ENCODE measurements around the gene REEP5. TPM values are rescaled to one million over a fixed set of nuclear protein-coding genes. Genes with fewer than 3 reads are reported as not detected.

The REEP5 gene
- polyA plus RNA-seq, 1 donor (not counting 4 experiments of a cell fraction or from before 2014, with no cell fraction given): 298 TPM

- DNase-seq (ENCODE audit: low read depth, low spot score) (no peak), FAIRE-seq (no peak)
- TF ChIP-seq CTCF (optimal IDR thresholded peaks at IDR 0.05 in 1 of 3, IDR thresholded peaks at IDR 0.05 in 1 of 3, conservative IDR thresholded peaks at IDR 0.05 in 1 of 3; ENCODE audit: extremely low read depth in 1 of 3, insufficient read depth in 2 of 3, low read length in 3 of 3) (no peak), EZH2 (IDR thresholded peaks at IDR 0.05; ENCODE audit: low read length) (no peak)
- Histone ChIP-seq H3K4me3 (ENCODE audit: control insufficient read depth in 2 of 3, extremely low read depth in 1 of 3, insufficient read depth in 2 of 3, low read depth in 1 of 3, low read length in 3 of 3) (no peak overlapping the region), H3K27me3 (ENCODE audit: control insufficient read depth, extremely low read depth, insufficient read depth, low read length) (no peaks in the 10 kb centered on the region), H4K20me1 (ENCODE audit: control insufficient read depth, extremely low read depth, insufficient read depth, low read length) (no peaks in the 10 kb centered on the region), H2AFZ (ENCODE audit: control insufficient read depth, low read length) (no peak overlapping the region), H3K27ac (ENCODE audit: control insufficient read depth, insufficient read depth, low read length) (no peak overlapping the region), H3K4me2 (ENCODE audit: control insufficient read depth, extremely low read depth, insufficient read depth, low read depth, low read length) (no peak overlapping the region), H3K36me3 (ENCODE audit: control insufficient read depth in 2 of 2, extremely low read depth in 1 of 2, insufficient read depth in 2 of 2, low read length in 2 of 2) (no peaks in the 10 kb centered on the region), H3K9me1 (ENCODE audit: control insufficient read depth, extremely low read depth, insufficient read depth, low read length) (no peaks in the 10 kb centered on the region), H3K9ac (ENCODE audit: control insufficient read depth, extremely low read depth, insufficient read depth, low read length) (no peak overlapping the region), H3K79me2 (ENCODE audit: control insufficient read depth, insufficient read depth, low read length) (no peaks in the 10 kb centered on the region), H3K9me3 (ENCODE audit: control insufficient read depth, low read depth, low read length) (no peaks in the 10 kb centered on the region), H3K4me1 (ENCODE audit: control insufficient read depth, extremely low read depth, insufficient read depth, low read length) (no peaks in the 10 kb centered on the region)
- dilution Hi-C loops (cut with MboI; ENCODE audit: extremely low pct_ligation_motif_present, low sequenced_read_pairs): no loop called here
Observed at GRCh38 chr5:112948458-112948857, 26.4 kb upstream of the REEP5 start.

GRCh38 chr5:112940670-112941069, 18.6 kb upstream of the REEP5 start:
- H3K27ac ChIP-seq (ENCODE audit: control insufficient read depth, insufficient read depth, low read length): no peak overlapping the region
- H3K4me3 ChIP-seq (ENCODE audit: control insufficient read depth in 2 of 3, extremely low read depth in 1 of 3, insufficient read depth in 2 of 3, low read depth in 1 of 3, low read length in 3 of 3): no peak overlapping the region
- no peak overlapping the region for H3K4me2 ChIP-seq (ENCODE audit: control insufficient read depth, extremely low read depth, insufficient read depth, low read depth, low read length)
- no peaks in the 10 kb centered on the region for H3K36me3 ChIP-seq (ENCODE audit: control insufficient read depth in 2 of 2, extremely low read depth in 1 of 2, insufficient read depth in 2 of 2, low read length in 2 of 2)
- TF ChIP-seq EZH2 (IDR thresholded peaks at IDR 0.05; ENCODE audit: low read length): no peak
- no peaks in the 10 kb centered on the region for H3K9me3 ChIP-seq (ENCODE audit: control insufficient read depth, low read depth, low read length)
- DNase-seq (ENCODE audit: low read depth, low spot score): no peak
- no peak overlapping the region for H2AFZ ChIP-seq (ENCODE audit: control insufficient read depth, low read length)
- FAIRE-seq: no peak
- H3K27me3 ChIP-seq (ENCODE audit: control insufficient read depth, extremely low read depth, insufficient read depth, low read length): no peaks in the 10 kb centered on the region
- no peaks in the 10 kb centered on the region for H3K79me2 ChIP-seq (ENCODE audit: control insufficient read depth, insufficient read depth, low read length)
- H4K20me1 ChIP-seq (ENCODE audit: control insufficient read depth, extremely low read depth, insufficient read depth, low read length): no peaks in the 10 kb centered on the region
- dilution Hi-C loops (cut with MboI; ENCODE audit: extremely low pct_ligation_motif_present, low sequenced_read_pairs): no loop called here
- no peaks in the 10 kb centered on the region for H3K4me1 ChIP-seq (ENCODE audit: control insufficient read depth, extremely low read depth, insufficient read depth, low read length)
- H3K9me1 ChIP-seq (ENCODE audit: control insufficient read depth, extremely low read depth, insufficient read depth, low read length): no peaks in the 10 kb centered on the region
- H3K9ac ChIP-seq (ENCODE audit: control insufficient read depth, extremely low read depth, insufficient read depth, low read length): no peak overlapping the region

DNA sequence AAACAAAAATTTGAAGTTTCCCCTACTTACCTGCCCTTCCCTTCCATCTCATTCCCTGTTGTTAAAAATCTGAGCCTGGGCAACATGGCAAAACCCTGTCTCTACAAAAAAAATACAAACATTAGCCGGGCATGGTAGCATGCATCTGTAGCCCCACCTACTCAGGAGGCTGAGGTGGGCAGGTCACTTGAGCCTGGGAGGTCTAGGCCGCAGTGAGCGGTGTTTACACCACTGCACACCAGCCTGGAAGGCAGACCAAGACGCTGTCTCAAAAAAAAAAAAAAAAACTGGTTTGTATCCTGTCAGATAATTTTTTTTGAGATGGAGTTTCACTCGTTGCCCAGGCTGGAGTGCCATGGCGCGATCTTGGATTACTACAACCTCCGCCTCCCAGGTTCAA, 16.3 kb upstream of the REEP5 start:
- Histone ChIP-seq H3K36me3 (ENCODE audit: control insufficient read depth in 2 of 2, extremely low read depth in 1 of 2, insufficient read depth in 2 of 2, low read length in 2 of 2) (no peaks in the 10 kb centered on the region), H3K4me1 (ENCODE audit: control insufficient read depth, extremely low read depth, insufficient read depth, low read length) (no peaks in the 10 kb centered on the region), H3K27me3 (ENCODE audit: control insufficient read depth, extremely low read depth, insufficient read depth, low read length) (no peaks in the 10 kb centered on the region), H3K9me3 (ENCODE audit: control insufficient read depth, low read depth, low read length) (no peaks in the 10 kb centered on the region), H3K4me2 (ENCODE audit: control insufficient read depth, extremely low read depth, insufficient read depth, low read depth, low read length) (no peak overlapping the region), H4K20me1 (ENCODE audit: control insufficient read depth, extremely low read depth, insufficient read depth, low read length) (no peaks in the 10 kb centered on the region), H3K27ac (ENCODE audit: control insufficient read depth, insufficient read depth, low read length) (no peak overlapping the region), H2AFZ (ENCODE audit: control insufficient read depth, low read length) (no peak overlapping the region), H3K9me1 (ENCODE audit: control insufficient read depth, extremely low read depth, insufficient read depth, low read length) (no peaks in the 10 kb centered on the region), H3K79me2 (ENCODE audit: control insufficient read depth, insufficient read depth, low read length) (no peaks in the 10 kb centered on the region), H3K9ac (ENCODE audit: control insufficient read depth, extremely low read depth, insufficient read depth, low read length) (no peak overlapping the region), H3K4me3 (ENCODE audit: control insufficient read depth in 2 of 3, extremely low read depth in 1 of 3, insufficient read depth in 2 of 3, low read depth in 1 of 3, low read length in 3 of 3) (no peak overlapping the region)
- TF ChIP-seq EZH2 (IDR thresholded peaks at IDR 0.05; ENCODE audit: low read length) (no peak), CTCF (optimal IDR thresholded peaks at IDR 0.05 in 1 of 3, IDR thresholded peaks at IDR 0.05 in 1 of 3, conservative IDR thresholded peaks at IDR 0.05 in 1 of 3; ENCODE audit: extremely low read depth in 1 of 3, insufficient read depth in 2 of 3, low read length in 3 of 3) (no peak)
- FAIRE-seq: no peak
- dilution Hi-C loops (cut with MboI; ENCODE audit: extremely low pct_ligation_motif_present, low sequenced_read_pairs): no loop called here
- no peak for DNase-seq (ENCODE audit: low read depth, low spot score)

Data from keratinocyte (primary cell).